Muscle of leg (tissue), 11 donors: ENCODE data around the gene ZSWIM7. TPM values are rescaled to one million over a fixed set of nuclear protein-coding genes. Genes with fewer than 3 reads are reported as not detected.

Source experiments
- DNase-seq: peaks from one replicate; pipeline ENCODE4 v3.0.0; 2013
- H3K27ac ChIP-seq: one replicate; pipeline ENCODE4 v1.5.1; 2013; ENCODE audit warnings: mild to moderate bottlenecking, low read length, control low read depth
- H3K27me3 ChIP-seq: one replicate; pipeline ENCODE4 v1.6.1; 2013; ENCODE audit warnings: low read length; ENCODE audit not compliant: control insufficient read depth, insufficient read depth
- H3K36me3 ChIP-seq: one replicate; pipeline ENCODE4 v1.6.1; 2013; ENCODE audit warnings: low read length; ENCODE audit not compliant: control insufficient read depth, insufficient read depth
- H3K4me1 ChIP-seq: one replicate; pipeline ENCODE4 v1.6.1; 2013; ENCODE audit warnings: low read length; ENCODE audit not compliant: control insufficient read depth, insufficient read depth
- H3K4me3 ChIP-seq: one replicate; pipeline ENCODE4 v1.5.1; 2013; ENCODE audit warnings: low read length, control low read depth
- H3K9me3 ChIP-seq: replicated peaks from 2 replicates; pipeline ENCODE4 v1.6.1; 2013; ENCODE audit warnings: low read depth, low read length; ENCODE audit not compliant: control insufficient read depth
- WGBS: methylation state at CpG from one replicate; pipeline ENCODE4 v1.1.5; 2013; ENCODE audit warnings: missing lambda C conversion rate; ENCODE audit not compliant: insufficient coverage; 5-methylcytosine and 5-hydroxymethylcytosine counted together
- polyA plus RNA-seq, 8 donors: library from polyadenylated mRNA; unstranded; fragments of 120-200 nt; gene quantifications; one replicate each; pipeline versions ENCODE4 v1.2.1 to v1.2.3, GENCODE V29; 2013; ENCODE audit warnings: inconsistent platforms in 1 of 8, low replicate concordance in 1 of 8; ENCODE audit not compliant: insufficient read length in 8 of 8, insufficient read depth in 1 of 8
- total RNA-seq: library from RNA; stranded (reverse); fragments of 120-200 nt; gene quantifications from one replicate; pipeline ENCODE4 v1.2.4, GENCODE V29; 2013

The ZSWIM7 gene
- total and polyA plus RNA-seq, 9 donors, result 25.3 to 49.5 (median 33.2) TPM

DNA sequence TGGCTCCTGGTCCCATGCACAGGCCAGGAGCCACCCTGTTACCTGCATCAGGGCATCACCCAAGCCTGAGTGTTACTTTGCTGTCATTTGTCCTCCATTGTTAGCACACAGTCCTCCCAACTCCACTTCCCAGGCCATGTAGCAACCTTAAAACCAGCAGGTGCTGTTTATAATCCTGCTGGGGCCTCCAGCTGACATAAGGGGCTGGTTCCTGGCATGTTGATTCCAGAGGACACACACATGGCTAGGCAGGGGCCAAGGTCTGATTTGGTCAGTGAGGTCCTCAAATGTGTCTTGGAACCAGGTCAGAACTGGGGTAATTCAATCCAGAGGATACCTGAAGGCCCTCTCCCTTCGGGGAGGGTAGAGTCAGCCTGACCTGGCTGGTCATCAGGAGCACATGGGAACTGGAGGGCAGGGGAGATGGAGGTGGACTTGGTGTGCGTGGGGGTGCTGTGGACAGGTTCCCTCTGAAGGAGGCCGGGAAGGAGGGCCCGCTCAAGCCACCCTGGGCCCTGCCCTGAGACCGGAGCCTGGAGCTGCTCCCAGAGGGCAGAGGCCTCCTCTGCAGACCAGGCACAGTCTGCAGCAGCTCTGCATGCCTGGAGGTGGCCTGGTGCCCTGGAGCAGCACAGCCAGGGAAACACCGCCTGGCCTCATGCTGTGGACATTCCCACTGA lies 48.0 kb downstream of the ZSWIM7 start:
- Histone ChIP-seq H3K9me3 (no peaks in the 10 kb centered on the region), H3K4me3 (no peak overlapping the region), H3K27me3 (peaks cover 4% of the 10 kb centered on the region), H3K36me3 (no peaks in the 10 kb centered on the region), H3K27ac (no peak overlapping the region), H3K4me1 (peaks cover 3% of the 10 kb centered on the region)
- WGBS, result 81% methylated on average over 5 of the region's 6 CpGs
- DNase-seq, result no peak

DNA sequence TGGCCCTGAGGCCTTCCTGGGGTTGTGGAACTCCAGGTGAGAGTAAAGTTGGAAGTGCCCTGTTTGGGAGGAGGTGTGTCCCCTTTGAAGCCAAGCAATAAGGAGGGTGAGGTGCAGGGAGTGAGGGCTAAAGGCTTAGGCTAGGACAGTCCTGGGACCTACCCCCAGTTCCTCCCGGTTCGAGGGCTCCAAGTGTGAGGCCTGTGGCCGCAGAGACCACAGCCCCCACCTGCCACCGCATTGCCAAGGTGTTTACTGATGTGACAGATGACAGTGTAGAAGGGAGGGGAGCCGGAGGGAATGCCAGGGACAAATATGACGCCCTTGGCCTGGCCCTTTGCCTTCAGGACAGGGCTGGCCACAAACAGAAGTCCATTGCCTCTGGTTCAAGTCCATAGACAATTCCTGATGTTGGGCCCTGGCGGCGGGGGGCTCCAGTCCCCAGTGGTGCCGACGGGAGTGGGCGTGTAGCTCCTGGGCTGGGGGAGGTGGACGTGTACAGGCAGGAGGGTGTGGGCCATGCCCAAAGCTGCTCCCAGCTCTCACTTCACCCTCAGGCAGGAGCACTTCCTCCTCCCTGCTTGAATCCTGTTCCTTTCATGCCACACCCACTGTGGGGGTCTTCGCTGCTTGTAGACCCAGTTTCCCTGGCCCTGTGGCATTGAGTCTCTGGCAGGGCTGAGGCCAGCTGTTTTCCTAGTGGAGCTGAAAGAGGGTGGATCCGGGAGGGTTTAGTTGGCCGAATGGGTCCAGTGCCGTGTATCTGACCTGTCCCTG lies 51.3 kb downstream of the ZSWIM7 start:
- Histone ChIP-seq H3K27me3 (peaks cover 29% of the 10 kb centered on the region), H3K27ac (no peak overlapping the region), H3K9me3 (no peaks in the 10 kb centered on the region), H3K36me3 (no peaks in the 10 kb centered on the region), H3K4me1 (peaks cover 20% of the 10 kb centered on the region), H3K4me3 (no peak overlapping the region)
- no peak for DNase-seq
- WGBS, result 80% methylated on average over 2 of the region's 16 CpGs

DNA sequence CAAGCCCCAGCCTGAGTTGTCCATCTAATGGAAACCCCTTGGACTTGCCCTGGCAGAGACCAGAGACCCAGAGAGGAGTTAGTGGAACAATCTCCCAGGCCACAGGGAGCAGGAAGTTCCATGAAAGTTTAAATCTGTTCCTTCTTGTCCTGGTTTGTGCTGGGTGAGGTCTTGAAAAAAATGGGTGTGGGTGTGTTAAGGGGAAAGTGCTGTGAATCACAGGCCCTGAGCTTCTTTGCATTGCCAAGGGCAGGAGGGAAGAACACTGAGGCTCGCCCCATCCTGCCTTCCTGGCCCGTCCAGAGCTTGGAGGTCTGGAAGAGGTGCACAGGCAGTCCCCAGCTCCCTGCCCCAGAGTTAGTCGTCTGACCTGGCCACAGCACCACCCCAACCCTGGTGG lies 52.2 kb downstream of the ZSWIM7 start:
- Histone ChIP-seq H3K36me3 (no peaks in the 10 kb centered on the region), H3K27ac (no peak overlapping the region), H3K9me3 (no peaks in the 10 kb centered on the region), H3K4me1 (peaks cover 20% of the 10 kb centered on the region), H3K27me3 (peaks cover 34% of the 10 kb centered on the region), H3K4me3 (no peak overlapping the region)
- no CpG with 5 or more reads among the region's 3 CpGs for WGBS
- DNase-seq, result no peak

DNA sequence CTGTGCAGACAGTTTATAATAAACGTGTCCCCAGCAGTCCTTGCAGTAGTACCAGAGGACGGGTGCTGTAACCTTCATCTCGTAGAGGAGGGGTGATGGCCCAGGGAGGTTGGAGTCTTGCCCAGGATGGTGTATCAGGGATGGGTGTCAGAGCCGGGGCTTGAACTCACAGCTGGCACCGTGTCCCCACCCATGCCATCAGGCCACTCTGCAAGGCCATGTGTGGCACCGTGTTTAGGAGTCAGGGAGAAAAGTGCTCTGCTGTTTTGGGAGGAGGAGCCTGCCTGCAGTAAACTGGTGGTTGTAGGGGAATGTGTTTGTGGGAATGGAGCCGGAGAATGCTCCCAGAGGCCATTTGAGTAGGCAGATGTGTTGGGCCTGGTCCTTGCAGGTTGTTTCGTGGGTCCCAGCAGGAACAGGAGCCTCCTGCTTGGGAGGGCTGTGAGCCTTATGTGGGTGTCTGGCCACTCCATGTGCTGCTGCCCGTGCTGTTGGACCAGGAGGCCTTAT lies 52.8 kb downstream of the ZSWIM7 start:
- Histone ChIP-seq H3K4me1 (peaks cover 20% of the 10 kb centered on the region), H3K36me3 (no peaks in the 10 kb centered on the region), H3K27ac (no peak overlapping the region), H3K4me3 (no peak overlapping the region), H3K27me3 (peaks cover 34% of the 10 kb centered on the region), H3K9me3 (no peaks in the 10 kb centered on the region)
- 65% methylated on average over 9 of the region's 9 CpGs for WGBS
- DNase-seq, result no peak

GRCh38 chr17:15945527-15946191 lies 53.8 kb downstream of the ZSWIM7 start:
- peaks cover 20% of the 10 kb centered on the region for H3K4me1 ChIP-seq
- peak overlapping the region; percentile 58 for H3K4me3 ChIP-seq
- peaks cover 34% of the 10 kb centered on the region for H3K27me3 ChIP-seq
- DNase-seq, result no peak
- no peaks in the 10 kb centered on the region for H3K36me3 ChIP-seq
- H3K27ac ChIP-seq, result no peak overlapping the region
- WGBS, result 1% methylated on average over 59 of the region's 64 CpGs
- no peaks in the 10 kb centered on the region for H3K9me3 ChIP-seq

DNA sequence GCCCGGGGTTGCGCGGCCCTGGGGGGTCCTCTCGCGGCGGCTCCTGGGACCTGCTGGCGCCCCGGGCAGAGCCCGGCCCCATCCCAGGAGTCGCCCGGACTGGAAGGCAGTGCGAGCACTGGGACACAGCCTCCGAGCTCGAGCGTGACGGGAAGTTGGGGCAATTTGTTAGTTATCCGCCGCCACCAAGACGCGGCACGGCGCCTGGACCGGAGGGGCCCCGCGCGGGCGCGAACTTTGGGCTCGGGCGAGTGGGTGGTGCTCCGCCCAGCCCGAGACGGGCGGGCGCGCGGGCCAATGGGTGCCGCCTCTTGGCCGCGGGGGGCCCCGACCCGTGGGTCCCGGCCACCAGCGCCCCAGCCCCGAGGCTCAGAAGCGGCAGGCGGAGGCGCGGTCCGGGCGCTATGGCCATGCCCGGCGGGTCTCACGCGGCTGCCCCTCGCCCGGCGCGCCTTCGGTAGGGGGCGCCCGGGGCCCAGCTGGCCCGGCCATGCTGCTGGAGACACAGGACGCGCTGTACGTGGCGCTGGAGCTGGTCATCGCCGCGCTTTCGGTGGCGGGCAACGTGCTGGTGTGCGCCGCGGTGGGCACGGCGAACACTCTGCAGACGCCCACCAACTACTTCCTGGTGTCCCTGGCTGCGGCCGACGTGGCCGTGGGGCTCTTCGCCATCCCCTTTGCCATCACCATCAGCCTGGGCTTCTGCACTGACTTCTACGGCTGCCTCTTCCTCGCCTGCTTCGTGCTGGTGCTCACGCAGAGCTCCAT lies 54.6 kb downstream of the ZSWIM7 start, which contains the start of gene ADORA2B:
TSS of gene ADORA2B (plus strand) at position 372 of the 768 bp plus-strand sequence. CDS start at position 491, 119 bp downstream.
- Histone ChIP-seq H3K27ac (no peak within 1 kb of the TSS), H3K4me3 (peak within 1 kb of the TSS; percentile 58), H3K36me3 (no peaks in the 10 kb centered on the region), H3K4me1 (peaks cover 20% of the 10 kb centered on the region), H3K9me3 (no peaks in the 10 kb centered on the region), H3K27me3 (peaks cover 34% of the 10 kb centered on the region)
- peak; percentile 76 for DNase-seq
- under 1% methylated on average over 88 of the region's 88 CpGs for WGBS

DNA sequence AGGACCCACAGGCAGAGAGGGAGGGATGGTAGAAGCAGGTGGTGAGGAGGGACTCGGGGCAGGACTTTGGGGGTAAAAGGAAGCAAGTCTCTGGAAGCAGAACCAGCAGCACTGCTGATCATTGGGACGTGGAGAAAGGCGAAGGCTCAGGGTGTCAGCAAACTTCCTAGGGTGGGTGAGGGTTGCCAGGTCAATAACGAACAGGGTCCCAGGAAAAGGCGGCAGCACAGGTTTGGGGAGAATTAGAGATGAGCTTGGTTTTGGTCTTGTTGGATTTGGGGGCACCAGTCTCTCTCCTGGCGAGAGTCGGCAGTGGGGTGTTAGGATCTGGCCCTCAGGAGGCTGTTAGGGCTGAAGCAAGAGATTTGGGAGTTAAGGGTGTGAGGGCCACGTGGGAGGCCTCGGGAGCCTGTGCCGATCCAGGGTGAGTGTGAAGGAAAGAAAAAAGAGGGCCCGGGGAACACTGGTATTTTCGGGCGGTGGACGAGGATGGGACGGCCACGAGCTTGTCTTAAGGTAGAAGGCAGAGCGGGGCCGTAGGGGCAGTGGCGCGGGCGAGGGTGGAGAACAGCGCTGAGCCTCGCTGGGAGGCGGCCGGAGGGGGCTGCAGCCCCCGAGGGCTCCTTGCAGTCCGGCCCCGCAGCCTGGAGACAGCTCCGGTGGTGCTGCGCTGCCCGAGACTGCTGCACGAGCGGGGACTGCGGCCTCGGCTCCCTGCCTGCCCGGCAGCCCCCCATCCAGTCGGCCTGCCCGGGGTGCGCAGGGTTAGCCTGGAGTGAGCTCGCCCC lies 55.3 kb downstream of the ZSWIM7 start:
- H3K4me3 ChIP-seq, result peak overlapping the region; percentile 46
- no peaks in the 10 kb centered on the region for H3K9me3 ChIP-seq
- 15% methylated on average over 40 of the region's 40 CpGs for WGBS
- DNase-seq, result no peak
- H3K27ac ChIP-seq, result no peak overlapping the region
- H3K4me1 ChIP-seq, result peaks cover 20% of the 10 kb centered on the region
- H3K36me3 ChIP-seq, result no peaks in the 10 kb centered on the region
- peaks cover 34% of the 10 kb centered on the region for H3K27me3 ChIP-seq

- no peaks in the 10 kb centered on the region for H3K36me3 ChIP-seq
- H3K4me1 ChIP-seq, result peaks cover 18% of the 10 kb centered on the region
- peak; percentile 40 for DNase-seq
- no peaks in the 10 kb centered on the region for H3K9me3 ChIP-seq
- no peak overlapping the region for H3K27ac ChIP-seq
- WGBS, result 88% methylated on average over 6 of the region's 7 CpGs
- H3K27me3 ChIP-seq, result peaks cover 34% of the 10 kb centered on the region
- H3K4me3 ChIP-seq, result no peak overlapping the region
Measured at GRCh38 chr17:15942207-15942833, 57.2 kb downstream of the ZSWIM7 start.

DNA sequence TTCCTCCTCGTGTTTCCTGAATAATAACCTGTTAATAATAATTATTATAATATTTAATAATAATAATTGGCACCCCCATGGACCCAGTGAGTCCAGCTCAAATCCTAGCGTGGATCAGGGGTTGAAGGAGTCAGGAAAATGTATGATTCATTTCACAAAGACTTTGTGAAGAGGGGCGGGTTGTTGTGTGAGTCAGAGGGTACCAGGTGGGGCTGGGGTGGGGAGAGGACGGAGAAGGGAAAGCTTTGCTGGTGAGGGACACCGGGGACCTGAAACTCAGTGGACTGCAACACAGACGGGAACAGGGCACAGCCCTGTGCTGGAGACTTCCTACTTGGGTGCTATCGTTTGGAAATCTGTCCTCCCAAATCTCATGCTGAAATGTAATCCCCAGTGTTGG lies 57.7 kb downstream of the ZSWIM7 start:
- 81% methylated on average over 4 of the region's 7 CpGs for WGBS
- no peaks in the 10 kb centered on the region for H3K9me3 ChIP-seq
- no peaks in the 10 kb centered on the region for H3K36me3 ChIP-seq
- DNase-seq, result no peak
- peaks cover 17% of the 10 kb centered on the region for H3K4me1 ChIP-seq
- no peak overlapping the region for H3K27ac ChIP-seq
- no peak overlapping the region for H3K4me3 ChIP-seq
- peaks cover 31% of the 10 kb centered on the region for H3K27me3 ChIP-seq
